Measurements from ENCODE around the gene PDZD2. TPM values are rescaled to one million over a fixed set of nuclear protein-coding genes. Genes with fewer than 3 reads are reported as not detected.

PDZD2 gene
- polyA plus RNA-seq, 3 donors, result 0.10 TPM; not detected in 2

DNA sequence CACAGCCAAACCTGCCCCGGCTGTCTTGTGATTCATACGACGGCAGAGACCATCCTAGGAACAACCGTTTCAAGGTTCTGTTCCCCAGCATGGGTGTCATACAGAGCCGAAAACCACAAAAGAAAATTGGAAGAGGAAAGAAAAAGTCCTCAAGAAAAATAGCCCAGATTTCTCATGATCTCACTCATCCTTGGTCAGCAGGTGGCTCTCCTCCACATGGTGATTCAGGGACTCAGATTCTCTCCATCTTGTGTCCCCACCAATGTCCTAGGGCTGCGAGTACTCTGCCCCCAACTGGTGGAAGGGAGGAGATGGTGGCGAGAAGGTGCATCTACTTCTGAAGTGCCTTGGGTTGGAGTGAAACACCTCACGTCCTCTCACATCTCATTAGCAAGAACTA, 25.6 kb downstream of the PDZD2 start:
- Histone ChIP-seq H3K4me3 (replicated peaks in 1 of 3; ENCODE audit: low read depth in 2 of 3, low read length in 3 of 3) (no peak overlapping the region), H4K20me1 (ENCODE audit: insufficient read depth, low read length) (no peaks in the 10 kb centered on the region), H2AFZ (ENCODE audit: insufficient read depth, low read depth, low read length, poor library complexity, severe bottlenecking) (no peak overlapping the region), H3K9me3 (replicated peaks in 1 of 2; ENCODE audit: control insufficient read depth in 1 of 2, insufficient read depth in 1 of 2, low read length in 2 of 2) (peaks cover 0 to 18% of the 10 kb centered on the region in 2 donors), H3K27ac (ENCODE audit: low read depth in 1 of 2, low read length in 2 of 2) (no peak overlapping the region), H3K27me3 (ENCODE audit: control insufficient read depth in 2 of 2, insufficient read depth in 2 of 2, low read length in 2 of 2) (no peaks in the 10 kb centered on the region), H3K36me3 (replicated peaks in 1 of 2; ENCODE audit: control insufficient read depth in 1 of 2, insufficient read depth in 2 of 2, low read length in 2 of 2) (no peaks in the 10 kb centered on the region), H3K9ac (ENCODE audit: insufficient read depth, low read length, poor library complexity, severe bottlenecking) (no peak overlapping the region), H3K4me1 (ENCODE audit: control insufficient read depth in 1 of 2, insufficient read depth in 2 of 2, low read length in 2 of 2) (no peaks in the 10 kb centered on the region), H3K79me2 (ENCODE audit: insufficient read depth, low read length) (no peaks in the 10 kb centered on the region), H3K4me2 (replicated peaks; ENCODE audit: extremely low read depth, low read length, poor library complexity, severe bottlenecking) (no peak overlapping the region)
- Mint-ChIP-seq H3K27ac (no peak overlapping the region), H3K4me3 (no peak overlapping the region), H3K36me3 (no peaks in the 10 kb centered on the region), H3K4me1 (no peaks in the 10 kb centered on the region), H3K9me3 (peaks cover 2 to 43% (median 8%) of the 10 kb centered on the region in 7 donors), H3K27me3 (ENCODE audit: low read depth in 3 of 3) (peaks cover 0 to 4% (median 2%) of the 10 kb centered on the region in 3 donors)
- intact Hi-C loops (cut with micrococcal nuclease), result no loop called here
- TF ChIP-seq, protein P1, sequence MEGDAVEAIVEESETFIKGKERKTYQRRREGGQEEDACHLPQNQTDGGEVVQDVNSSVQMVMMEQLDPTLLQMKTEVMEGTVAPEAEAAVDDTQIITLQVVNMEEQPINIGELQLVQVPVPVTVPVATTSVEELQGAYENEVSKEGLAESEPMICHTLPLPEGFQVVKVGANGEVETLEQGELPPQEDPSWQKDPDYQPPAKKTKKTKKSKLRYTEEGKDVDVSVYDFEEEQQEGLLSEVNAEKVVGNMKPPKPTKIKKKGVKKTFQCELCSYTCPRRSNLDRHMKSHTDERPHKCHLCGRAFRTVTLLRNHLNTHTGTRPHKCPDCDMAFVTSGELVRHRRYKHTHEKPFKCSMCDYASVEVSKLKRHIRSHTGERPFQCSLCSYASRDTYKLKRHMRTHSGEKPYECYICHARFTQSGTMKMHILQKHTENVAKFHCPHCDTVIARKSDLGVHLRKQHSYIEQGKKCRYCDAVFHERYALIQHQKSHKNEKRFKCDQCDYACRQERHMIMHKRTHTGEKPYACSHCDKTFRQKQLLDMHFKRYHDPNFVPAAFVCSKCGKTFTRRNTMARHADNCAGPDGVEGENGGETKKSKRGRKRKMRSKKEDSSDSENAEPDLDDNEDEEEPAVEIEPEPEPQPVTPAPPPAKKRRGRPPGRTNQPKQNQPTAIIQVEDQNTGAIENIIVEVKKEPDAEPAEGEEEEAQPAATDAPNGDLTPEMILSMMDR (IDR thresholded peaks at IDR 0.05), result no peak
- WGBS (ENCODE audit: insufficient coverage), result 100% methylated on average over 1 of the region's 8 CpGs
- no peak for DNase-seq

DNA sequence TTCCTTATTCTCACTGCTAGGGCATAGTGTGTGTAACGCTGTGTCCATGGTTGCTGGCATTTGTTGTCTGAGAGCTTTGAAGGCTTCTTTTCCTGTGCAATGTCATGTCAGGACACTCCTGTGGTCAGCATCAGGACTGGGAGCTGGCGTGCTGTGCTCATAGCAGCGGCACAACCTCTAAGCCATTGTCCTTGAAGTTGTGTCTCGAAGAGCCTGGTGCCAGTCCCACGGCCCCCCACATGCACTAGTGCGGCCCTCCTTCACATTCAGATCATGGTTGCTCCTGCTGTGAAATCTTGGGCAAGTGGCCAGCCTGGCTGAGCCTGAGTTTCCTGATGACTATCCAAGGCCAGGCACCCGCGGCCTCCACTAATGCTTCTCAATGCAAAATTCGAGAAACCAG, 32.4 kb downstream of the PDZD2 start:
- no peaks in the 10 kb centered on the region for H3K36me3 Mint-ChIP-seq
- Histone ChIP-seq H3K4me1 (ENCODE audit: control insufficient read depth in 1 of 2, insufficient read depth in 2 of 2, low read length in 2 of 2) (no peaks in the 10 kb centered on the region), H3K4me2 (replicated peaks; ENCODE audit: extremely low read depth, low read length, poor library complexity, severe bottlenecking) (no peak overlapping the region), H3K27me3 (ENCODE audit: control insufficient read depth in 2 of 2, insufficient read depth in 2 of 2, low read length in 2 of 2) (no peaks in the 10 kb centered on the region), H2AFZ (ENCODE audit: insufficient read depth, low read depth, low read length, poor library complexity, severe bottlenecking) (no peak overlapping the region), H4K20me1 (ENCODE audit: insufficient read depth, low read length) (no peaks in the 10 kb centered on the region), H3K4me3 (replicated peaks in 1 of 3; ENCODE audit: low read depth in 2 of 3, low read length in 3 of 3) (no peak overlapping the region), H3K9ac (ENCODE audit: insufficient read depth, low read length, poor library complexity, severe bottlenecking) (no peak overlapping the region), H3K27ac (ENCODE audit: low read depth in 1 of 2, low read length in 2 of 2) (no peak overlapping the region), H3K9me3 (replicated peaks in 1 of 2; ENCODE audit: control insufficient read depth in 1 of 2, insufficient read depth in 1 of 2, low read length in 2 of 2) (peaks cover 0 to 3% of the 10 kb centered on the region in 2 donors), H3K79me2 (ENCODE audit: insufficient read depth, low read length) (no peaks in the 10 kb centered on the region), H3K36me3 (replicated peaks in 1 of 2; ENCODE audit: control insufficient read depth in 1 of 2, insufficient read depth in 2 of 2, low read length in 2 of 2) (no peaks in the 10 kb centered on the region)
- H3K4me3 Mint-ChIP-seq, result no peak overlapping the region
- TF ChIP-seq, protein P1 (IDR thresholded peaks at IDR 0.05), result no peak
- peaks cover 0 to 11% (median 5%) of the 10 kb centered on the region in 7 donors for H3K9me3 Mint-ChIP-seq
- no peak overlapping the region for H3K27ac Mint-ChIP-seq
- H3K4me1 Mint-ChIP-seq, result no peaks in the 10 kb centered on the region
- intact Hi-C loops (cut with micrococcal nuclease), result no loop called here
- H3K27me3 Mint-ChIP-seq (ENCODE audit: low read depth in 3 of 3), result peaks cover 0 to 2% (median 0%) of the 10 kb centered on the region in 3 donors
- DNase-seq, result no peak
- 96% methylated on average over 9 of the region's 9 CpGs for WGBS (ENCODE audit: insufficient coverage)

Measured in CD14-positive monocyte (primary cell).